ENCODE measurements around the gene CDHR3. TPM values are rescaled to one million over a fixed set of nuclear protein-coding genes. Genes with fewer than 3 reads are reported as not detected.
A peak's percentile ranks its signal among the peaks of the same experiment; 100 is the strongest.
"Not testable (repeated sequence)": the region's sequence is repeated elsewhere in the genome, so short reads cannot be mapped to it uniquely, and the experiment has no call there.

Gene CDHR3
- polyA plus RNA-seq, 1 donor from 2014 or later: 2.9 TPM

DNA sequence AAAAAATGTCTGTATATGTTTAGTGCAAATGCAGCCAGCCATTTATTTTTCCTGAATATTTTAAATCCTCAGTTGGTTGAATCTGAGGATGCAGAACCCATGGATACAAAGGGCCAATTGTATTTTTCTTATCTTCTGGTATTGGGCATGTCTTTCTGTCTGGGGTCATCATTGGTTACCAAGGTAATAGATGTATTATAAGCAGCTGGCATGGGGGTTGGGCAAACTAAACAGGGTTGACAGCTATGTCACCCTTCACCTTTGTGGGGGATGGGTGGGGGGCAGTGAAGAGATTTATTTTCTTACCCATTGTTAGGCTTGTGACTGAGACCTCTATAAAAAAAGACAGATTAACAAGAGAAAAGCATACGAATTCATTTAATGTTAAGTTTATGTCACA is 38.8 kb downstream of the CDHR3 start:
- H3K4me2 ChIP-seq (ENCODE audit: low read length): no peak overlapping the region
- no peak overlapping the region for H3K4me3 ChIP-seq (ENCODE audit: low read length)
- H3K9me2 ChIP-seq (ENCODE audit: insufficient read depth, low read length): no peaks in the 10 kb centered on the region
- no peaks in the 10 kb centered on the region for H3F3A ChIP-seq (ENCODE audit: insufficient read depth, low read length, poor library complexity, severe bottlenecking)
- H2AFZ ChIP-seq (ENCODE audit: low read depth, low read length): peak overlapping the region; percentile 2
- H3K36me3 ChIP-seq (ENCODE audit: insufficient read depth, low read length): no peaks in the 10 kb centered on the region
- H3K9ac ChIP-seq (ENCODE audit: low read length): no peak overlapping the region
- no peak overlapping the region for H3K27ac ChIP-seq (ENCODE audit: low read length)
- H3K79me2 ChIP-seq (replicated peaks; ENCODE audit: insufficient read depth, low read length): no peaks in the 10 kb centered on the region
- no peaks in the 10 kb centered on the region for H4K20me1 ChIP-seq (ENCODE audit: insufficient read depth)
- H3K27me3 ChIP-seq (ENCODE audit: insufficient read depth, low read depth, low read length): no peaks in the 10 kb centered on the region
- TF ChIP-seq EZH2 (IDR thresholded peaks at IDR 0.05; ENCODE audit: borderline replicate concordance, insufficient read depth, low read length, poor library complexity, severe bottlenecking): no peak
- no peak for TF ChIP-seq TAF1 (IDR thresholded peaks at IDR 0.05; ENCODE audit: low read depth)
- no peak for TF ChIP-seq POLR2AphosphoS5 (IDR thresholded peaks at IDR 0.05)
- TF ChIP-seq EP300 (conservative IDR thresholded peaks at IDR 0.05; ENCODE audit: poor library complexity, severe bottlenecking): peak; percentile 24
- TF ChIP-seq RAD21 (conservative IDR thresholded peaks at IDR 0.05): no peak
- TF ChIP-seq SMC3 (conservative IDR thresholded peaks at IDR 0.05; ENCODE audit: poor library complexity): no peak
- no peak for TF ChIP-seq MXI1 (conservative IDR thresholded peaks at IDR 0.05; ENCODE audit: poor library complexity, severe bottlenecking)
- H3K9me3 ChIP-seq (ENCODE audit: low read length): no peaks in the 10 kb centered on the region

DNA sequence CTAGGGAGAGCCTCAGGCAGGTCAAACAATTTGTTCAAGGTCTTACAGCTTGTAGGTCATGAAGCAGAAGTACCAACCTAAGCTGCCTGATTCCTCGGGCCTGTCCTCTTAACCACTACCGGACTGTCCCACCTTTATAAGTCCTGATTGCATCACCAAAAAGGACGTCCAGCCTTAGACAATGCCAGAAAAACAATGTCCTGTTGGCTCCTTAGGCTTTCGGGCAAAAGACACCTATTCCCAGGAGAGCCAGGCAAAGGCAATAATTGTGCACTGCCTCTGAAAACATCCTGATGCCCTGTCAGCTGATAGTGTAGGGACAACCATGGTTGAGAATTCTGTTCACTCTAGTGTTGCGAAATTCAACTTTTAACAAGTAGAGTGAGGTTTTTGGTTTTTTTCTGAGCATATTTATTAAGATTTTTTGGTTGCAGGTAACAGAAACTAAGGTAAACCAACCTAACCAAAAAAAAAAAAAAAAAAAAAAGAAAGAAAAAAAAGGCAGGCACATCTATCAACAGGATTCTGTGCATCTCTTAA is 40.5 kb downstream of the CDHR3 start:
- Histone ChIP-seq H3K4me2 (ENCODE audit: low read length) (no peak overlapping the region), H3K36me3 (ENCODE audit: insufficient read depth, low read length) (no peaks in the 10 kb centered on the region), H3K9me2 (ENCODE audit: insufficient read depth, low read length) (no peaks in the 10 kb centered on the region), H2AFZ (ENCODE audit: low read depth, low read length) (no peak overlapping the region), H3K9ac (ENCODE audit: low read length) (no peak overlapping the region), H3F3A (ENCODE audit: insufficient read depth, low read length, poor library complexity, severe bottlenecking) (no peaks in the 10 kb centered on the region), H3K27me3 (ENCODE audit: insufficient read depth, low read depth, low read length) (no peaks in the 10 kb centered on the region), H3K27ac (ENCODE audit: low read length) (no peak overlapping the region), H3K9me3 (ENCODE audit: low read length) (no peaks in the 10 kb centered on the region), H3K79me2 (replicated peaks; ENCODE audit: insufficient read depth, low read length) (no peaks in the 10 kb centered on the region), H4K20me1 (ENCODE audit: insufficient read depth) (no peaks in the 10 kb centered on the region), H3K4me3 (ENCODE audit: low read length) (no peak overlapping the region)
- TF ChIP-seq TAF1 (IDR thresholded peaks at IDR 0.05; ENCODE audit: low read depth): no peak

DNA sequence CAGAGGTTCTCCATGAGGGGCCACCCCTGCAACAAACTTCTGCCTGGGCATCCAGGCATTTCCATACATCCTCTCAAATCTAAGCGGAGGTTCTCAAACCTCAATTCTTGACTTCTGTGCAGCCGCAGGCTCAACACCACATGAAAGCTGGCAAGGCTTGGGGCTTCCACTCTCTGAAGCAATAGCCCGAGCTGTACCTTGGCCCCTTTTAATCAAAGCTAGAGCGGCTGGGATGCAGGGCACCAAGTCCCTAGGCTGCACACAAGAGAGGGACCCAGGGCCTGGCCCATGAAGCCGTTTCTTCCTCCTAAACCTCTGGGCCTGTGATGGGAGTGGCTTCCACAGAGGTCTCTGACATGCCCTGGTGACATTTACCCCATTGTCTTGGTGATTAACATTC is 43.8 kb downstream of the CDHR3 start:
- Histone ChIP-seq H3K27ac (ENCODE audit: low read length) (no peak overlapping the region), H3K27me3 (ENCODE audit: insufficient read depth, low read depth, low read length) (no peaks in the 10 kb centered on the region)
- no peak for TF ChIP-seq POLR2AphosphoS5 (IDR thresholded peaks at IDR 0.05)
- TF ChIP-seq EP300 (conservative IDR thresholded peaks at IDR 0.05; ENCODE audit: poor library complexity, severe bottlenecking): no peak
- TF ChIP-seq SMC3 (conservative IDR thresholded peaks at IDR 0.05; ENCODE audit: poor library complexity): no peak
- TF ChIP-seq MXI1 (conservative IDR thresholded peaks at IDR 0.05; ENCODE audit: poor library complexity, severe bottlenecking): no peak
- TF ChIP-seq, protein P1, sequence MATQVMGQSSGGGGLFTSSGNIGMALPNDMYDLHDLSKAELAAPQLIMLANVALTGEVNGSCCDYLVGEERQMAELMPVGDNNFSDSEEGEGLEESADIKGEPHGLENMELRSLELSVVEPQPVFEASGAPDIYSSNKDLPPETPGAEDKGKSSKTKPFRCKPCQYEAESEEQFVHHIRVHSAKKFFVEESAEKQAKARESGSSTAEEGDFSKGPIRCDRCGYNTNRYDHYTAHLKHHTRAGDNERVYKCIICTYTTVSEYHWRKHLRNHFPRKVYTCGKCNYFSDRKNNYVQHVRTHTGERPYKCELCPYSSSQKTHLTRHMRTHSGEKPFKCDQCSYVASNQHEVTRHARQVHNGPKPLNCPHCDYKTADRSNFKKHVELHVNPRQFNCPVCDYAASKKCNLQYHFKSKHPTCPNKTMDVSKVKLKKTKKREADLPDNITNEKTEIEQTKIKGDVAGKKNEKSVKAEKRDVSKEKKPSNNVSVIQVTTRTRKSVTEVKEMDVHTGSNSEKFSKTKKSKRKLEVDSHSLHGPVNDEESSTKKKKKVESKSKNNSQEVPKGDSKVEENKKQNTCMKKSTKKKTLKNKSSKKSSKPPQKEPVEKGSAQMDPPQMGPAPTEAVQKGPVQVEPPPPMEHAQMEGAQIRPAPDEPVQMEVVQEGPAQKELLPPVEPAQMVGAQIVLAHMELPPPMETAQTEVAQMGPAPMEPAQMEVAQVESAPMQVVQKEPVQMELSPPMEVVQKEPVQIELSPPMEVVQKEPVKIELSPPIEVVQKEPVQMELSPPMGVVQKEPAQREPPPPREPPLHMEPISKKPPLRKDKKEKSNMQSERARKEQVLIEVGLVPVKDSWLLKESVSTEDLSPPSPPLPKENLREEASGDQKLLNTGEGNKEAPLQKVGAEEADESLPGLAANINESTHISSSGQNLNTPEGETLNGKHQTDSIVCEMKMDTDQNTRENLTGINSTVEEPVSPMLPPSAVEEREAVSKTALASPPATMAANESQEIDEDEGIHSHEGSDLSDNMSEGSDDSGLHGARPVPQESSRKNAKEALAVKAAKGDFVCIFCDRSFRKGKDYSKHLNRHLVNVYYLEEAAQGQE (IDR thresholded peaks at IDR 0.05; ENCODE audit: borderline replicate concordance): no peak
- no peak for TF ChIP-seq TAF1 (IDR thresholded peaks at IDR 0.05; ENCODE audit: low read depth)
- no peak for TF ChIP-seq RAD21 (conservative IDR thresholded peaks at IDR 0.05)
- TF ChIP-seq, protein P2, sequence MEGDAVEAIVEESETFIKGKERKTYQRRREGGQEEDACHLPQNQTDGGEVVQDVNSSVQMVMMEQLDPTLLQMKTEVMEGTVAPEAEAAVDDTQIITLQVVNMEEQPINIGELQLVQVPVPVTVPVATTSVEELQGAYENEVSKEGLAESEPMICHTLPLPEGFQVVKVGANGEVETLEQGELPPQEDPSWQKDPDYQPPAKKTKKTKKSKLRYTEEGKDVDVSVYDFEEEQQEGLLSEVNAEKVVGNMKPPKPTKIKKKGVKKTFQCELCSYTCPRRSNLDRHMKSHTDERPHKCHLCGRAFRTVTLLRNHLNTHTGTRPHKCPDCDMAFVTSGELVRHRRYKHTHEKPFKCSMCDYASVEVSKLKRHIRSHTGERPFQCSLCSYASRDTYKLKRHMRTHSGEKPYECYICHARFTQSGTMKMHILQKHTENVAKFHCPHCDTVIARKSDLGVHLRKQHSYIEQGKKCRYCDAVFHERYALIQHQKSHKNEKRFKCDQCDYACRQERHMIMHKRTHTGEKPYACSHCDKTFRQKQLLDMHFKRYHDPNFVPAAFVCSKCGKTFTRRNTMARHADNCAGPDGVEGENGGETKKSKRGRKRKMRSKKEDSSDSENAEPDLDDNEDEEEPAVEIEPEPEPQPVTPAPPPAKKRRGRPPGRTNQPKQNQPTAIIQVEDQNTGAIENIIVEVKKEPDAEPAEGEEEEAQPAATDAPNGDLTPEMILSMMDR (IDR thresholded peaks at IDR 0.05; ENCODE audit: poor library complexity, severe bottlenecking): no peak
- no peak for TF ChIP-seq EZH2 (IDR thresholded peaks at IDR 0.05; ENCODE audit: borderline replicate concordance, insufficient read depth, low read length, poor library complexity, severe bottlenecking)

DNA sequence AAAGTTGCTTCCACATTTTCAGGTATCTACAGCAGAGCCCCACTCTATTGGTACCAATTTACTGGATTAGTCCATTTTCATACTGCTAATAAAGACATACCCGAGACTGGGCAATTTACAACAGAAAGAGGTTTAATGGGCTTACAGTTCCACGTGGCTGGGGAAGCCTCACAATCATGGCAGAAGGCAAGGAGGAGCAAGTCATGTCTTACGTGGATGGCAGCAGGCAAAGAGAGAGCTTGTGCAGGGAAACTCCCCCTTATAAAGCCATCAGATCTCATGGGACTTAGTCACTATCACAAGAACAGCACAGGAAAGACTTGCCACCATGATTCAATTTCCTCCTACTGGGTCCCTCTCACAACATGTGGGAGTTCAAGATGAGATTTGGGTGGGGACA is 44.7 kb downstream of the CDHR3 start:
- H3K4me3 ChIP-seq (ENCODE audit: low read length); H3K9ac ChIP-seq (ENCODE audit: low read length); H3K4me2 ChIP-seq (ENCODE audit: low read length); H3K36me3 ChIP-seq (ENCODE audit: insufficient read depth, low read length); H3K9me3 ChIP-seq (ENCODE audit: low read length); H3K27ac ChIP-seq (ENCODE audit: low read length); H2AFZ ChIP-seq (ENCODE audit: low read depth, low read length); H3F3A ChIP-seq (ENCODE audit: insufficient read depth, low read length, poor library complexity, severe bottlenecking); H3K27me3 ChIP-seq (ENCODE audit: insufficient read depth, low read depth, low read length); H3K9me2 ChIP-seq (ENCODE audit: insufficient read depth, low read length); H3K79me2 ChIP-seq (replicated peaks; ENCODE audit: insufficient read depth, low read length); H4K20me1 ChIP-seq (ENCODE audit: insufficient read depth): not testable (repeated sequence)

More for the DNA sequence above, 43.8 kb downstream of the CDHR3 start:
- Histone ChIP-seq H3K4me3 (ENCODE audit: low read length) (no peak overlapping the region), H3K9ac (ENCODE audit: low read length) (no peak overlapping the region), H3F3A (ENCODE audit: insufficient read depth, low read length, poor library complexity, severe bottlenecking) (no peaks in the 10 kb centered on the region), H2AFZ (ENCODE audit: low read depth, low read length) (no peak overlapping the region), H3K9me3 (ENCODE audit: low read length) (no peaks in the 10 kb centered on the region), H3K4me2 (ENCODE audit: low read length) (no peak overlapping the region), H3K9me2 (ENCODE audit: insufficient read depth, low read length) (no peaks in the 10 kb centered on the region), H4K20me1 (ENCODE audit: insufficient read depth) (no peaks in the 10 kb centered on the region), H3K36me3 (ENCODE audit: insufficient read depth, low read length) (no peaks in the 10 kb centered on the region), H3K79me2 (replicated peaks; ENCODE audit: insufficient read depth, low read length) (no peaks in the 10 kb centered on the region)
